Bone marrow (tissue), 2 donors: ENCODE results near the gene ZNF865.
A peak's percentile ranks its signal among the peaks of the same experiment; 100 is the strongest.
"Not testable (repeated sequence)": the region's sequence is repeated elsewhere in the genome, so short reads cannot be mapped to it uniquely, and the experiment has no call there.

Source experiments
- DNase-seq, 2 donors: peaks; one replicate each; lab custom pipeline; 2025; lab: John Stamatoyannopoulos, UW

Gene ZNF865

GRCh38 chr19:55605637-55606470, at the start of gene ZNF865:
ZNF865 (plus strand) TSS chr19:55605647; CDS start chr19:55613619, 7,972 bp downstream.
- peak; percentile 48 to 75 for DNase-seq

GRCh38 chr19:55559684-55560083, 45.8 kb upstream of the ZNF865 start:
- DNase-seq: no peak

- no peak for DNase-seq
Measured at GRCh38 chr19:55563261-55563690, 42.2 kb upstream of the ZNF865 start.

DNA sequence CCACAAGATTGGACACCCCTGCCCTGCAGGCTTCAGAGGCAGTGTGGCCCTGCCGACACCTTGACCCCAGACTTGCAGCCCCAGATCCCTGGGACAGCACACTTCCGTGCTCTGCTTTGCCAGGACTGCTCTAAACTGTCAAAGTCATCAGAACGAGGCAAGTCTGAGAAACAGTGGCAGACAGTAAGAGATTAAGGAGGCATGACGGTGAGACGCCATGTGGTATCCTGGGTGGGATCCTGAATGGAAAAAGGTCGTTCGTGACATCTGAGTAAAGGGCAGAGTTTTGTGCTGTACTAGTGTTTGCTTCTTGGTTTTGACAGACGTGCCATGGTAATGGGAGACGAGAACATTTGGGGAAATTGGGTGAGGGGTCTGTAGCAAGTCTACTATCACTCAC, 38.6 kb upstream of the ZNF865 start:
- DNase-seq: no peak

GRCh38 chr19:55567708-55568328, 37.6 kb upstream of the ZNF865 start:
- DNase-seq: no peak

- DNase-seq: not testable (repeated sequence)
Measured at GRCh38 chr19:55569477-55569876, 36.0 kb upstream of the ZNF865 start.

DNA sequence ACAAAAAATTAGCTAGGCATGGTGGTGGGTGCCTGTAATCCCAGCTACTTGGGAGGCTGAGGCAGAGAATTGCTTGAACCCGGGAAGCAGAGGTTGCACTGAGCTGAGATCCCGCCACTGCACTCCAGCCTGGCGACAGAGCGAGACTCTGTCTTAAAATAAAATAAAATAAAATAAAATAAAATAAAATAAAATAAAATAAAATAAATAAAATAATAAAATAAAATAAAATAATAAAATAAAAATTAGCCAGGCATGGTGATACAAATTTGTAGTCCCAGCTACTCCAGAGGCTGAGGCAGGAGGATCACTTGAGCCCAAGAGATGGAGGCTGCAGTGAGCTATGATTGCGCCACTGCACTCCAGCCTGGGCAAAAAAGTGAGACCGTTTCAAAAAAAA, 31.5 kb upstream of the ZNF865 start:
- DNase-seq: not testable (repeated sequence)

GRCh38 chr19:55576746-55577145, 28.7 kb upstream of the ZNF865 start:
- DNase-seq: no peak

GRCh38 chr19:55578031-55578760, 27.3 kb upstream of the ZNF865 start:
- DNase-seq: no peak

GRCh38 chr19:55578761-55579747, 26.4 kb upstream of the ZNF865 start:
- DNase-seq: no peak

DNA sequence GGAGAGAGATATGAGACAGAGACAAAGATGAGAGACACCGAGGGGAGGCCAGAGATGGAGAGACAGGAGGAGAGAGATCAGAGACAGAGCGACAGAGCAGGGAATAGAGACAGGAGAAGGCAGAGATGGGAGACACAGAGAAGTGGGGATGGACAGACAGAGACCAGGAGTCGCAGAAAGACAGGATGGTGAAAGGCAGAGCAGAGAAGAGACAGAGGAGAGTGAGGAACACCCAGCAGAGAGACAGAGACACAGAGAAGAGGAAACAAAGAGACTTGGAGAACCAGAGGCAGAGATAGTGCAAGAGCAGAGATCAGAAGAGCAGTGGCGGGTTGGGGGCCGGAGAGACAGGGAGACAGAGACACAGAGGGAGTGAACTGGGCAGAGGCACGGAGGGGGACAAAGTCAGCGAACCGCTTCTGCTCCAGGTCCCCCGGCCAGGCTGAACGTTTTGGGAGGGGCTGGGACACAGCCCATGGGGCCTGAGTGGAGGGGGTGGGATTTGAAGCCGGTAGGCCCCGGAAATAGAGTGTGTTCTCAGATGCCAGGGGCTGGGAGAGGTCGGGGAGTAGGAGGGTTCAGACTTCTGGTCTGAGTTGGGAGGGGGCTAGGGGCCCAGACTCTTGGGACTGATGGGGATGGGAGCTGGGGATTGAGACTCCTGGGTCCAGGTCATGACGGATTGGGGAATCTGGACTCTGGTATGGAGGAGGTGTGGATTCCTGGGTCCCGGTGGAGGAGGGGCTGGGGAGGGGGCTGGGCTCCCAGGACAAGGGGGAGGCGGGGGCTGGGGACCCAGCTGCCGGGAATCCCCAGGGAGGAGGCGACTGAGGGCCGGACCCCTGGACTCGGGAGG, 25.5 kb upstream of the ZNF865 start:
- DNase-seq: no peak

DNA sequence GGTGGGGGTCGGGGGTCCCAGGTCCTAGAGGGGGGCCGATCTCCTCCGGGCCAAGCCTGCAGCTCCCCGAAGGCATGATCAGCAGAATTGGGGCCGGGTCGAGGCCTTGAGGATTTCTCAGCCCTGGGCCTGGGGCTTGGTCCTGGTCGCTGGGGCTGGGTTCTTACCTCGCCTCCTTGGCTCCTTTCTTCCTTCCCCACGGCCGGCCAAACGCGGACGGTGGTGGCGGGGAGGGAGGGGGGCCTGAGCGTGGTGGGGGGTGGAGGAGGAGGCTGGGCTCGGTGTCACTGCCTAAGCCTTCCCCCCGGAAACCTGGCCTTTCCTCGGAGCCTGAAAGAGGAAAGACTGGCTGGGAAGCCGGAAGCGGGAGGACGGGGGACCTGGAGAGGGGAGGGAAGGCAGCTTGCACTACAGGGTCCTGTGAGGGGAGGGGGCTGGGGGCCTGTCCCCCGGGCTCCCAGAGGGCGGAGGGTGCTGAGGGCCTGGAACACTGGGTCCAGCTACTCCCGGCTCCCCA, 24.8 kb upstream of the ZNF865 start, which contains the start of gene ZNF579:
ZNF579 (minus strand) TSS at position 221 of the 517 bp plus-strand sequence. CDS start 1,209 bp downstream, outside the sequence.
- peak; percentile 29 to 54 for DNase-seq

GRCh38 chr19:55581145-55581822, 24.2 kb upstream of the ZNF865 start:
- DNase-seq: peak in 1 of 2 donors; percentile 11

- DNase-seq: no peak
Measured at GRCh38 chr19:55581823-55582223, 23.6 kb upstream of the ZNF865 start.

DNA sequence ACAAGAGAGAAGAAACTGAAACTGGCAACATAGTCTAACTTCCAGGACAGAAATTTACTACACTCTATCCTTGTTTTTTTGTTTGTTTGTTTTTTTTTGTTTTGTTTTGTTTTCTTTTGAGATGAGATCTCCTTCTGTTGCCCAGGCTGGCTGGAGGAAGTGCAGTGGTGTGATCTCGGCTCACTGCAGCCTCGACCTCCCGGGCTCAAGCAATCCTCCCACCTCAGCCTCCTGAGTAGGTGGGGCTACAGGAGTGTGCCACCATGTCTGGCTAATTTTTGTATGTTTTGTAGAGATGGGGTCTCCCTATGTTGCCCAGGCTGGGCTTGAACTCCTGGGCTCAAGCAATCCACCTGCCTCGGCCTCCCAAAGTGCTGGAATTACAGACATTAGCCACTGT, 23.2 kb upstream of the ZNF865 start:
- not testable (repeated sequence) for DNase-seq

GRCh38 chr19:55583897-55584296, 21.6 kb upstream of the ZNF865 start:
- not testable (repeated sequence) for DNase-seq

DNA sequence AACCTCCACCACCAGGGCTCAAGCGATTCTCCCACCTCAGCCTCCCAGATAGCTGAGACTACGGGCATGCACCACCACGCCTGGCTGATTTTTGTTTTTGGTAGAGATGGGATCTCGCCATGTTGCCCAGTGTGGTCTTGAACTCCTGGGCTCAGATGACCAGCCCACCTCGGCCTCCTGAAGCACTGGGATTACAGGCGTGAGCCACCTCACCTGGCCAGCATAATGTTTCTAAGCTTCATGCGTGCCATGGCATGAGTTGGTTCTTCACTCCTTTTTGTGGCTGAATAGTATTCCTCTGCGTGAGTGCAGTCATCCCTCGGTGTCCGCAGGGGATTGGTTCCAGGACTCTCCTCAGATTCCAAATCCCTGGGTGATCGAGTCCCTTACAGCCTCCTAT, 20.6 kb upstream of the ZNF865 start:
- DNase-seq: no peak

DNA sequence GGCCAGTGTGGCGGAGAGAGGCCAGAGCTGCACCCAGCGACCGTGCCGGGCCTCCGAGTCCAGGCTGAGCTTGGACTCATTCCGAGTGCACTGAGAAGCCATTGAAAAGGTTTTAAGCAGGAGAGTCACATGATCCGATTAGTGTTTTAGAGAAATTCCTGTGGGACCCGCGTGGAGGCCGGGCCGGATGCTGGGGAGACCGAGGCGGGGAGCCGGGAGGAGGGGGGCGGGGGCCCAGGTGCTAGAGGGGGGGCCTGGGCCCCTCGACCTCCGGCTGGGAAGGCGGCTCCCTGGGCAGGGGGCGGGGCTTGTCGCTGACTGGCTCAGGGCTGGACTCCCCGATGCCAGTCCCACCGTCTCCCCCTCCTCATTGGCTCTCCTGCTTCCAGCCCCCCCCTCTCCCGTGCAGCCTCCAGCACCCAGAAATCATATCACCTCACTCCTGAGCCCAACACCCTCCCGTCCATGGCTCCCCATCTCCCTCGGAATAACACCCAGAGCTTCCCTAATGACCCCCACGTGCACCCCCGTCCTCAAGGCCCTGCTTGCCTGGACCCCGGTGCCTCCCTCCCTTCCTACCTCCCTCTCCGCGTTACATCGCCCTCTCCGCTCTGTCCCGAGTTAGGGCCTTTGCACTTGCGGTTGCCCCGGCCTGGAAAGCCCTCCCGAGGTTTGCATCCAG, 19.6 kb upstream of the ZNF865 start:
- no peak for DNase-seq
